Smooth muscle cell (in vitro differentiated cells): Measurements from ENCODE around the gene CTNND2. TPM values are rescaled to one million over a fixed set of nuclear protein-coding genes. Genes with fewer than 3 reads are reported as not detected.

Experiments used
- DNase-seq: peaks from one replicate; lab custom pipeline; 2025; ENCODE audit not compliant: unreplicated experiment; lab: John Stamatoyannopoulos, UW
- H2AFZ ChIP-seq: fragments of 200-600 bp; sonication (generic); 2 replicates; pipeline ENCODE4 v1.6.0; 2016; ENCODE audit warnings: antibody characterized with exemption, low read depth, mild to moderate bottlenecking
- H3F3A ChIP-seq: fragments of 200-600 bp; sonication (generic); 2 replicates; pipeline ENCODE4 v1.6.0; 2017; ENCODE audit warnings: antibody characterized with exemption, low read depth
- H3K27ac ChIP-seq: fragments of 200-600 bp; sonication (generic); 2 replicates; pipeline ENCODE4 v1.5.1; 2016; ENCODE audit warnings: low read depth, mild to moderate bottlenecking
- H3K27me3 ChIP-seq: fragments of 200-600 bp; sonication (generic); 2 replicates; pipeline ENCODE4 v1.6.1; 2016; ENCODE audit warnings: low read depth, mild to moderate bottlenecking
- H3K36me3 ChIP-seq: fragments of 200-600 bp; sonication (generic); 2 replicates; pipeline ENCODE4 v1.5.1; 2016; ENCODE audit warnings: low read depth
- H3K4me1 ChIP-seq: fragments of 200-600 bp; sonication (generic); 2 replicates; pipeline ENCODE4 v1.5.1; 2016; ENCODE audit warnings: low read depth
- H3K4me2 ChIP-seq: fragments of 200-600 bp; sonication (generic); 2 replicates; pipeline ENCODE4 v1.6.0; 2016; ENCODE audit warnings: mild to moderate bottlenecking
- H3K4me3 ChIP-seq: fragments of 200-600 bp; sonication (generic); 2 replicates; pipeline ENCODE4 v1.5.1; 2016; ENCODE audit warnings: mild to moderate bottlenecking
- H3K79me2 ChIP-seq: fragments of 200-600 bp; sonication (generic); 2 replicates; pipeline ENCODE4 v1.6.0; 2016; ENCODE audit warnings: low read depth, mild to moderate bottlenecking
- H3K9ac ChIP-seq: fragments of 200-600 bp; sonication (generic); 2 replicates; pipeline ENCODE4 v1.6.0; 2016; ENCODE audit warnings: low read depth
- H3K9me3 ChIP-seq: fragments of 200-600 bp; sonication (generic); replicated peaks from 2 replicates; pipeline ENCODE4 v1.5.1; 2016; ENCODE audit warnings: low read depth
- H4K20me1 ChIP-seq: fragments of 200-600 bp; sonication (generic); 2 replicates; pipeline ENCODE4 v1.6.0; 2016; ENCODE audit warnings: low read depth
- CTCF ChIP-seq: fragments of 200-600 bp; sonication (generic); IDR thresholded peaks from 2 replicates; pipeline ENCODE4 v1.5.1; 2017; ENCODE audit warnings: borderline replicate concordance, mild to moderate bottlenecking, antibody characterized with exemption; ENCODE audit not compliant: insufficient read depth, poor library complexity, severe bottlenecking
- WGBS: methylation state at CpG from one replicate; pipeline ENCODE4 v1.1.7; 2016; ENCODE audit warnings: low lambda C conversion rate; 5-methylcytosine and 5-hydroxymethylcytosine counted together
- polyA plus RNA-seq: library from polyadenylated mRNA; unstranded; fragments of >200 nt; fragmentation: Nextera tagmentation; extraction: Ambion mirVana; gene quantifications from 2 replicates; pipeline ENCODE4 v1.2.1, GENCODE V29; 2016
- total RNA-seq: library from RNA; depleted of rRNA; stranded (reverse); fragments of >200 nt; gene quantifications from 2 replicates; pipeline ENCODE4 v1.2.3, GENCODE V29; 2014

Gene CTNND2
- total and polyA plus RNA-seq, 2 experiments from 2014 or later, result 2.7 to 5.8 TPM

GRCh38 chr5:11584017-11584416 lies 320.2 kb downstream of the CTNND2 start:
- WGBS, result 66% methylated on average over 6 of the region's 6 CpGs
- Histone ChIP-seq H3K36me3 (no peaks in the 10 kb centered on the region), H3K9me3 (no peaks in the 10 kb centered on the region), H3F3A (no peaks in the 10 kb centered on the region), H3K4me3 (no peak overlapping the region), H3K4me1 (peaks cover 9% of the 10 kb centered on the region), H3K4me2 (no peak overlapping the region), H2AFZ (no peak overlapping the region), H3K79me2 (no peaks in the 10 kb centered on the region), H3K27ac (no peak overlapping the region), H3K27me3 (no peaks in the 10 kb centered on the region), H4K20me1 (no peaks in the 10 kb centered on the region), H3K9ac (no peak overlapping the region)
- TF ChIP-seq CTCF, result no peak
- no peak for DNase-seq

DNA sequence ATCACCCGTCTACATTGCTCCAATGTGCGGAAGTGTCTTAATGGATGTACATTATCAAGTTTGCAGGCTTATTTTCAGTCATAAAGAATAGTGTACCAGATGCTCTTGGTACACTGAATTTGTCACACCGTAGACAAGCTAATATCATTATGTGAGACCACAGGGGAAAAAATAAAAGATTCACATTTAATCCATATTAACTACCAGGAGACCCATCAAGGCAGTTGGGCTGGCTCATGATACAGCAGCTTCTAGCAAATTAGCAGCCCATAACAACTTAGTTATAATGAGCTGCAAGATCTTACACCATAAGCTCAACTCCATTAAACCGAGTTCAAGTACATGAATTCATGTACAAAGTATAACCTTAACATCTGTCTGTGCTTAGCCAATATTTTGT lies 324.9 kb downstream of the CTNND2 start:
- Histone ChIP-seq H3K79me2 (no peaks in the 10 kb centered on the region), H2AFZ (no peak overlapping the region), H3K36me3 (no peaks in the 10 kb centered on the region), H3K9me3 (no peaks in the 10 kb centered on the region), H3K4me1 (no peaks in the 10 kb centered on the region), H4K20me1 (no peaks in the 10 kb centered on the region), H3F3A (no peaks in the 10 kb centered on the region), H3K27me3 (no peaks in the 10 kb centered on the region), H3K4me2 (no peak overlapping the region), H3K9ac (no peak overlapping the region), H3K4me3 (no peak overlapping the region), H3K27ac (no peak overlapping the region)
- WGBS, result 91% methylated on average over 4 of the region's 4 CpGs
- no peak for DNase-seq
- no peak for TF ChIP-seq CTCF

DNA sequence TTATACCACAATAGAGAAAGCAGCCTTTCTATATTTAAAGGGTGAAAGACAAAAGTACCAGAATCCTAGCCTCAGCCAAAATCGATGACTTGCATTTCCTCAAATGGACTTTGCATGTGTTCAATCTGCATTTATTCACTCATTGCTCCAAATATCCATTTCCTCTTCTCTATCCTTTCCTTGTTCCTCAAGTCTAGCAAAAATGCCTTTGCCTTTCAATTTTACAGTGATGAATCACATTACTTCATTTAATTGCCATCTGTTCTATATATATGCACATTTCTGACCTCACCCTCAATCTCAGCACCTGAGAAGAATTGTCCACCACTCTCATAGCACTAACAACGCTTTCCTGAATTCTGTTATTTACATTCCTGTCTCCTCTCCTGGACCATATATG lies 329.5 kb downstream of the CTNND2 start:
- no peaks in the 10 kb centered on the region for H3K79me2 ChIP-seq
- WGBS, result 88% methylated on average over 2 of the region's 2 CpGs

More for the DNA sequence above, 329.5 kb downstream of the CTNND2 start:
- no peak overlapping the region for H3K9ac ChIP-seq
- H3K4me2 ChIP-seq, result no peak overlapping the region
- no peak for TF ChIP-seq CTCF
- H3K27me3 ChIP-seq, result no peaks in the 10 kb centered on the region
- H3K4me3 ChIP-seq, result no peak overlapping the region
- no peaks in the 10 kb centered on the region for H3K4me1 ChIP-seq
- H2AFZ ChIP-seq, result no peak overlapping the region
- H3K27ac ChIP-seq, result no peak overlapping the region
- DNase-seq, result no peak
- no peaks in the 10 kb centered on the region for H4K20me1 ChIP-seq
- no peaks in the 10 kb centered on the region for H3F3A ChIP-seq
- no peaks in the 10 kb centered on the region for H3K36me3 ChIP-seq
- H3K9me3 ChIP-seq, result no peaks in the 10 kb centered on the region
